Right kidney (tissue), 1 donor: Measurements from ENCODE around the gene TCOF1.

Experiments
- DNase-seq: peaks from one replicate; pipeline ENCODE4 v3.0.0-alpha.2; 2016

The TCOF1 gene

DNA sequence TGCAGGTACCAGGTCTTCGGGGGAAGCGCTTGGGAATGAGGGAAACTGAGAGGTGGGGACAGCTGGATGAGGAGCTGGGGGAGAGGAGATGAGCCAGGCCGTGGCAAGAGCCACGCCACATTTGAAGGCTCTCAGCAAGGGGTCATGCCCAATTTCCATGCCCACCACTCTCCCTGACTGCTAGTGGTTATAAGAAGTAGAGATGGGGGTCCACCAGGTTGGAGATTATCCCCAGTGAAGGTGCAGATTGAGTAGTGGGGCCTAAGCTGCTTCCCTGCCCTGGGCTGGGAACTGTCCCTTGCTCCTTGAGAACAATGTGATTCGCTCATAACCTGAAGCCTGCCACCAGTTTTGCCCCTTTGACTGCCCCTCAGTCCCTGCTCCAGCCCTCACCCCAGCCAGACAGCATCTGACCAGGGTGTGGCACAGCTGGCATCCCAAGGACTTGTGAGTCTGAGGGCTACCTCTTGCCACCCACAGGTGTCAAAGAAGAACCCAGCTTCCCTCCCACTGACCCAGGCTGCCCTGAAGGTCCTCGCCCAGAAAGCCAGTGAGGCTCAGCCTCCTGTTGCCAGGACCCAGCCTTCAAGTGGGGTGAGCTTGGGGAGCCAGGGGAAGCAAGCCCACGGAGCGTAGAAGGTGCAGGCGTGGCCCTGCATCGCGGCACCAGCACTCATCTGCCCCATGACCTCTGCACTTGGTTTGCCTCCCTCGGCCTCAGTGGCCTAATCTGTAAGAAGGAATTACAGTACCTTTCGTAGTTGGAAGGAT lies 33.8 kb downstream of the TCOF1 start:
- no peak for DNase-seq

DNA sequence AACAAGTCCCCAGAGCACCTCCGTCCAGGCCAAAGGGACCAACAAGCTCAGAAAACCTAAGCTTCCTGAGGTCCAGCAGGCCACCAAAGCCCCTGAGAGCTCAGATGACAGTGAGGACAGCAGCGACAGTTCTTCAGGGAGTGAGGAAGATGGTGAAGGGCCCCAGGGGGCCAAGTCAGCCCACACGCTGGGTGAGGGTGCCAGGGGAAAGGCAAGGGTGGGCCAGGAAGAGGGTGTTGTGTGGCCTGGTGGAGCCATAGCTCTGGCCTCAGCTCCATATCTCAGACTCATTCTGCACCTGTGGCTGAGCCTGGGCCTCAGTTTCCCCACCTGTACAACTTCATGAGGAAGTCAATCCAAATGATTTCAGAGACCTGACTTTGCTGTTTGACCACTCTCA lies 34.5 kb downstream of the TCOF1 start:
- DNase-seq: no peak

DNA sequence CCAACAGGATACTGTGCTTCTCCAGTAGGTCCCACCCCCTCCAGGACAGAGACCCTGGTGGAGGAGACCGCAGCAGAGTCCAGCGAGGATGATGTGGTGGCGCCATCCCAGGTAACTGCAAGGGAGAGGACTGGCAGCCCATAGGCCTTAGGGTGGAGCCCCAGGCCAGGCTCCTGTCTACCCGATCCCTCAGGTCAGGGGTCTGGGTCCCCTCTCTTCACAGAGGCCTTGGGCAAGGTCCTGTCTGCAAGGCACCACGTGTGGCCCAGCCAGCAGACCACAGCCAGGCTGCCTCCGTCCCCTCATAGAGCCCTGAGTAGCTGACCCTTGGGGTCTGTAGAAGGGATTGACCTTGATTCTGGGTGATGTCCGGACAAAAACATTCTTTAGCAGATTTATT lies 35.2 kb downstream of the TCOF1 start:
- DNase-seq: no peak

GRCh38 chr5:150393096-150393645 lies 35.7 kb downstream of the TCOF1 start:
- DNase-seq: no peak

DNA sequence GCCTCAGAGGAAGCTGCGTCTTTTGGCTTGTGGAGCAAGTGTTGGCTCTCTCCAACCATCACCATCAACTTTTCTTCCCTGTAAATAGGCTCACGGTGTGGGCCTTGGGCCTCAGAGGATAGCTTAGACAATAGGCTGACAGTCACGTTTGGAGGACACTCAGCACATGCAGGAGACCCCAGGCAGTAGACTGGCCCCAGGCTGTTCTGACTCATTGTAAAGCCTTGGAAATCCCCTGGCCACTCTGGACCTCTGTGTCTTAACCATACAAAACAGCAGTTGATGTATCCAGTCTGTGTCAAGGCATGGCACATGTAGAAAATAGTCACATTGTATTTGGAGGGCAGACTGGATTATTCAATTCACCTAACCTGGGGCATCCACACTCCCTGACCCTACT lies 36.6 kb downstream of the TCOF1 start:
- no peak for DNase-seq

DNA sequence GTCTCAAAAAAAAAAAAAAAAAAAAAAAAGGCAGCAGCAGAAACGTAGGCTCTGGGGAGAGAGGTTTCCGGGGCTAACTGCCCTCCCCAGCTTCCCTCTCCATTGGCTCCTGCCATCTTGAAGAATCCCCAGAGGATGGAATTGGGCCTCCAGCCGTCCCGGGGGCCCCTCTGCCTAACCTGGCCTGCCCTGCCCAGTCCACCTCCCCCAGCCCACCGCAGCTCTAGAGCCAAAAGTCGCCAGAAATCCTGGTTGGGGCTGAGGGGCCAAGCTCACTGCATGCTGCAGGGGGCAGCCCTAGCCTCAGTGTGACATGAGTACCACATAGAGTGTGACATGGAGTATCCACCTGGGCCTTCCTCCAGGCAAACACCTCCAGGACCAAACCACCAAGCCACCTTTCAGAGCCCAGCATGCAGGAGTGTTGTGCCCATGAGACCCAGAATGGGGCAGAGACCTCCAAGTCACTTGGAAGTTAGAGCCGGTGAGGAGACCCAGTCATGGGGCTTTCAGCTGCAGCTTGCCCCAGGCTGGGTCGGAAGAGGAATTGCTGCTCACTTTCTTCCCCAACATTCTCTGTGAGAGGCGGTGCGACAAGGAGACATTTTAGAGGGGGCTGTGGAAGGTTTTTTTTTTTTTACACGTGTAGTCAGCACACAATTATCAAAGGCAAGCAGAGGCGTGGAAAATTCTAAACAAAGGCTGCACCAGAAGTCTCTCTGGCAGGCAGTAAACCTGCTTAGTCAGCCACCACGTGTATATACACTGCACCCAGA lies 37.6 kb downstream of the TCOF1 start:
- DNase-seq: no peak

DNA sequence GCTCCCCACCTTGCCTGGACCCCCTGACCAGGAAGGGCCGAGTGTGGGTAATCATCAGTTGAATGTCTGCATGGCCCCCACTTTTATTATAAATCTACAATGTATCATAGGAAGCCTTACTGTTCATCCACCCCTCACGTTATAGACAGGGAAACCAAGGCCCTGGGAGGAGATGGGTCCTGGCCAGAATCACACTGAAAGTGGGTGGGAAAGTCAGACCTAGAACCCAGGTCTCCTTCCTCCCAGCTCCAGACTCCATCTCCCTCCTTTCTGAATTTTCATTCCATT lies 38.1 kb downstream of the TCOF1 start:
- DNase-seq: no peak

- no peak for DNase-seq
These were observed 38.8 kb downstream of the TCOF1 start for GRCh38 chr5:150396267-150396666.

DNA sequence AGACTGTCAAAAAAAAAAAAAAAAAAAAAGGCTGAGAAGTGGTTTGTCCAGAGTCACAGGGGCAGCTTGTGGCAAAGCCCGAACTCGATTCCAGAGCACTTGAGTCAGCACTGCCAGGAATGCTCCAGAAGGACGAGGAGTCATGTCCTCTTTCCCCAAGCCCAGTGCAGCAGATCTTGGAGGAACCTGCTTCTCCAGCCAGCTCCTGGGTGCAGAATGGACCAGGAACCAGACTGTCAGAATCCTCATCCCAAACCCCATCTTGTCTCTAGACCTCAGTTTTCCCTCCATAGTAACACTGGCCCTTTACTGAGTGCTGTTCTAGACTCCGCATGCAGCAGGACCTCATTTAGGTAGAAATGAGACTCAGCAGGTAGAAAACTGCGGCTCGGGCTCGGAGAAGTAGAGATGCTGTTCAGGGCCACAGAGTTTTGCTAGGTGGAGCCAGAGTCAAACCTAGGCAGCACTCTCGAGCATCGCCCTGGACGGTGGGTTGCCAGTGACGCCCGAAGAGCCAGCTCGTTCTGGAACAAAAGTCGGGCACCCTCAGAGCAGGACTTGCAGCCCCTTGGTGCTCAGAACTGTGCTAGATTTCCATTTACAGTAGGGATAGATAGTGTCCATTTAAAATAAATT lies 39.8 kb downstream of the TCOF1 start:
- DNase-seq: no peak

DNA sequence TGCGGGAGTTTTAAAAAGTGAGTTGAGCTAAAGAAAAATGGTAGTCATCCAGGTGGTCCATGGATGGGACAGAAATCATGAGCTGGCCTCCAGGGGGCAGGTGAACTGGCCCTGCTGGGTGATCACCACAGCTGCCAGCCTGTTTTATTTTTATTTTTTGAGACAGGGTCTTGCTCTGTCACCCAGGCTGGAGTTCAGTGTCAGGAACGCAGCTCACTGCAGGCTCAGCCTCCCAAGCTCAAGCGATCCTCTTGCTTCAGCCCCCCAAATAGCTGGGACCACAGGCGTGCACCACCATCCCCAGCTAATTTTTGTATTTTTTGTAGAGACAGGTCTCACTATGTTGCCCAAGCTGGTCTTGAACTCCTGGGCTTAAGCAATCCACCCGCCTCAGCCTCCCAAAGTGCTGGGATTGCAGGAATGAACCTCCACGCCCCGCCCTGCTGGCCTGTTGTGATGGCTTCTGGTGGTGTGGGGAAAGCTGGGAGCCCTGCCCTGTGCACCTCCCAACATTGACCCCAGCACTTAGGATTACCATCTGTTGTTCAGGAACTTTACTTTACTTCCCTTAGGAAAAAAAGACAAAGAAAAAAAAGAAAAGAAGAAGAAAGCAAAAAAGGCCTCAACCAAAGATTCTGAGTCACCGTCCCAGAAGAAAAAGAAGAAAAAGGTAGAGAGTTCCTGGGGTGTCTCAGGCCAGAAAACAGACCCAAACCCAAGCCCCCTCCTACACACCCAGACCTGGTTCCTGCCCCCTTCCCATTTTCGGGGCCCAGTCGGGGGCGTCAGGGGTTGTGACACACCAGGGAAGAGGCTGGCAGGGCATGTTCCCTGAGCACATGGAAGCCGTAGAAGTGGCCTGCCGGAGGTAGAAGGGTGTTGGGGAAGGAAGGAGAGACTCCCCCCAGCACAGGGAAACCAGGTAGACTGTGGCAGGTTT lies 40.6 kb downstream of the TCOF1 start:
- no peak for DNase-seq

DNA sequence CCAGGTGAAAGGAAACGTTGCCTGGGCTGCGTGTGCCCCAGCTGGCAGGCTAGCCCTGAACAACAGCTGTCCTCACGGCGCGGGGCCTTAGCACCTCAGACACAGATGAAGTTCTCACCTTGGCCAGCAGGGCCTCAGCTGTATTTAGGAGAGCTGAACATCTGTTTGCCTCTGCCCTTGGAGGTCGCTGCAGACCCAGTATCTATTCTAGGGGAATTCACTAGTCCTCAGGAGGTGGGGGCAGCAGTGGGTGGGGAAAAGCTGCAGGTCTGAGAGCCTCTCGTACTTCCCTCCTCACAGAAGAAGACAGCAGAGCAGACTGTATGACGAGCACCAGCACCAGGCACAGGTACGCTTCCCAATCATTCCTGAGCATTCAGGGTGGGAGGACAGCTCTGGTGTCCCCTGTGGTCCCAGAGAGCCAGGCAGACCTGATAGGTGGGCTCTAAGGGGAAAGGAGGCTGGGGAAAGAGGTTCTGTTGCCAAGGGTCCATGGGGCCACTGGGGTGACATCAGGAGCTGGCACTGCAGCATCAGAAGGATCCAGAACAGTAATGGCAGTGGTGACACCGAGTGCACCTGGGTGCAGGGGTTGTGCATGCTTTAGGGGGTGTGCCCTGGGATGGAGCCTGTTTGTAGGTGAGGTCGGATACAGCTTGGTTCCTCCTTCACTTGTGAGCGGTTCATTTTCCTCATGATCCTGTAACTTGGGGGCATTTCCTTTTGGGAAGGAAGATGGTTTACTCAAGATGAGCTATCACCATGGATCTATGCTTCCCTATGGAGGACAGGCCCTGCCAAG lies 41.4 kb downstream of the TCOF1 start:
- no peak for DNase-seq

DNA sequence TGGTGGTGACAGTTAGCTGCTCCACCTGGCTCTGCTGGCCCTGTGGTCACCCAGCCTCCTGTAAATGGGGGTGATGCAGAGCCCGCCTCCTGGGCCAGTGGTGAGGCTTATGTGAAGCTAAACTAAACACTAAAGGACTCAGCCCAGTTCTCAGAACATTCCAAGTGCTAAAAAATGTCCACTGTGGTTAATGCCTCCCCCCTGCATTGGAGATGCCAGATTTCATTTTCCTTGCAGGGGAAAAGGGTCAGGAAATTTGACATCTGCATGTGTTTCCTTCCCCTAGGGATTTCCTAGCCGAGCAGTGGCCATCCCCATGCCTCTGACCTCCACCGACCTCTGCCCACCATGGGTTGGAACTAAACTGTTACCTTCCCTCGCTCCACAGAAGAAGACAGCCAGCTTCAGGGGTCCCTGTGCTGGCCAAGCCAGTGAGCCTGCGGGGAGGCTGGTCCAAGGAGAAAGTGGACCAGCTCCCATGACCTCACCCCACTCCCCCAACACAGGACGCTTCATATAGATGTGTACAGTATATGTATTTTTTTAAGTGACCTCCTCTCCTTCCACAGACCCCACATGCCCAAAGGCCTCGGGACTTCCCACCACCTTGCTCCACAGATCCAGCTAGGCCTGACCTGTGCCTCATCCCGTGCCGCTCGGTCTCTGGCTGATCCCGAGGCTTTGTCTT lies 42.2 kb downstream of the TCOF1 start:
- DNase-seq: no peak

DNA sequence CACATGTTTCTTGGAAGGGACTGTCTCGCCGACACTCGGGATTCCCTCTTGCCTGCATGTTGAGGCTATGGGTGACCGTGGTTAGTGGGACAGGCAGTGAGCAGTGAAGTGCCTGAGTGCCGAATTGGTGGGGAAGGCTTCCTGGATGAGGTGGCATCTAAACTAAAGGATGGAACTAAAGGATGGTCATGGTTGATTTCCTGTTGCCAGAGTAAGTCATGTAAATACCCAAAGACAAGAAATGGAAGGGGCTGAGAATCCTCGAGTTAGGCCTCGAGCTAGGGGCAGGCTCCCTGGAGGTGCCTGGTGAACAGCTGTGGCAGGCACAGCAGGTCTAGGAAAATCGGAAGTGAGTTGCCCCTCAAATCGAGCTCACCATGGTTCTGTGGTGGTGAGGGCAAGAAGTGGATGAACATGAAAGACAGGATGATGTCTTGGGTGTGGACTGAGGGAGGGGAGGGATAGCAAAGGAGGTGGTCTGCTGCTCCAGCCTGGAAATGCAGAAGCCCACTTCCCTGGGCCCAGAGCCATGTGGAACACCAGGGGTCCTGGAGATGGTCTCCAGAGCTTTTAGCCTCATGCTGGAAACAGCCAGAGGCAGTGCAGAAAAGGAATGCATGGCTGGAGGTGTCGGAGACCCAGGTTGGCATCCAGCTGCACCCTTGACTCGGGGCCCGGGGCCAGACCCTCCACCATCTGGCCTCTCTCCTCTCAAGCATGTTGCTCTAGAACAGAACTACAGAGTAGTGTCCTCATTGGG lies 43.0 kb downstream of the TCOF1 start:
- DNase-seq: no peak

DNA sequence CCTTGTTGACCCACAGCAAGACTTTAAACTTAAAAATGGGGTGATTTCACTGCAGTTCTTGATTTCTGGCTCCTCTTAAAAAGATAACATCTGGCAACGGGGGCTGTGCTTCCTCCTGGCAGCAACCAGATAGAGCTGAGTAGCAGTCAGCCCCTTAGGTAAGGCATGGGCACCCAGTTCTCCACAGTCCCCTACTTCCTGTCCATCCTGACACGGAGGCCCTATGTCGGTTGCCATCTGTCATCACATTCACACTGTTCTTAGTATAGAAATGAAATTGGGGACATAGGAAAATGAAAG lies 43.5 kb downstream of the TCOF1 start:
- DNase-seq: no peak

DNA sequence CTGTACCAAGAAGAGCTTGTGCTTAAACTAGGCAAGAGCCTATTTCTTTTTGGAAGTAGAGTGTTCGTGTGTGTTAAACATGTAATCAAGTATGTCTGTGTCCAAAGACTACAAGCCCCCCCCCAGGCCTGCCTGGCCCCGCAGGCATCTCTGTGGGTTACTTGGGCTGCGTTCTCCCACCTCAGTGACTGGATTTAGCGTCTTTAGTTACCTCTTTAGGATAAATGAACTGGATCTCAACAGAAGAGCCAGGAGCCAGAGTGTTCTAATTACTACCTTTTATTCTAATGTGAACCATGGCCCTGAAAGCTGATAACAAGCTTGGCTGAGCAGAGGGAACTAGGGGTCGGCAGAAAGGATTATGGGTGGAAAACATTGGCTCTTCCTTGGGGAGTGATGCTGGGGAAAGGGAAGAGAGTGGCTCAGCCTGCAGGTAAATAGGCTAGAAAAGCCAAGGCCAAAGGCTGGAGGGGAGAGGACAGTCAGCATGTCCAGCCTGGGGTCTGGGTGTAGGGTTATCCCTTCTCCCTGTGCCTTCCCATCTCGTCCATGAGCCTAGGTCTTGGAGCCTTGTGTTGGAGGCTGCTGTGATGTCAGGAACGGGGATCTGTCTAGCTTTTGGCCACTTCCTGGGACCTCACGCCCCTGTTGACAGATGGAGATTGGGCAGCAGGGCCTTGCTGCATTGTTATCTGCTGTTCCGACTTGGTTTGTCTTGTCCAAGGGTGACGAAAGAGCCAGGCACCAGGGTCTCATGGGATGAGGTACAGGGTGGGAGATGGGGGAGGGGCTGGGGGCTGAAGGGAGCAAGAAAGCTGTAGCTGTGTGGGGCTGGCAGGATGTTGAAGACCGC lies 44.1 kb downstream of the TCOF1 start:
- no peak for DNase-seq

DNA sequence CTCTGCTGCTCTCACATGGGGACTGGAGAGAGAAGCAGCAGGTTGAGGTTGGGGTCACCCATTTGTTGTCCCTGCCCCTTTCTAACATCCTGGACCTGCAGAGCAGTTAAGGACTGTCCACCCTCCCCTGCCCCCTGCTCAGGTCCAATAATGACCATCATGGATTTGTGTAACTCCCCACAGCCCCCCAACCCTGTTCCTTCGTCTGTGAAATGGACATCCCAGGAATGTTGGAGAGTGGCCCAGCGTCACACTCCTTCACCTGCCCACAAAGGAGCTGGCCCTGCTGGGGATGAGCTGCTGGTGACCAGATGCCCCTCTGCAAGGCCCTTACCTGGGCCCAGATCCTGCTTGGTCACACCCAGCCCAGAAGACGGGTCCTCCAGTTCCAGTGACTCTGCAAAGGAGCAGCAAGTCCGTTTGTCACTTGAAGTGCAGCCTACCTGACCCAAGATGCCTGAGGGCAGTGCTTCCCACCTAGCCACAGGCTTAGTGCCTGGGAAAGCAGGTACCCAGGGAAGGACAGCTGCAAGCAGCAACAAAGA lies 44.8 kb downstream of the TCOF1 start:
- DNase-seq: no peak

- DNase-seq: no peak
These were observed 45.4 kb downstream of the TCOF1 start for GRCh38 chr5:150402901-150403342.

- no peak for DNase-seq
These were observed 46.6 kb downstream of the TCOF1 start for GRCh38 chr5:150404121-150404520.

- DNase-seq: no peak
These were observed 47.0 kb downstream of the TCOF1 start for GRCh38 chr5:150404535-150404934.
